HEK293 (cell line): ENCODE results near the gene BEST1.

ENCODE experiments used
- CTCF ChIP-seq: fragments of 450-650 bp; formaldehyde crosslinking; IDR thresholded peaks from 2 replicates; pipeline ENCODE4 v1.5.1; 2016; ENCODE audit warnings: missing biosample characterization, missing genetic modification characterization
- TRIM28 ChIP-seq: IDR thresholded peaks from 2 replicates; pipeline ENCODE4 v1.6.1; 2011; ENCODE audit warnings: low read length, control low read depth, borderline replicate concordance
- ZNF416 ChIP-seq: fragments of 450-650 bp; formaldehyde crosslinking; IDR thresholded peaks from 2 replicates; pipeline ENCODE4 v1.5.1; 2016; ENCODE audit warnings: missing biosample characterization, missing genetic modification characterization

DNA sequence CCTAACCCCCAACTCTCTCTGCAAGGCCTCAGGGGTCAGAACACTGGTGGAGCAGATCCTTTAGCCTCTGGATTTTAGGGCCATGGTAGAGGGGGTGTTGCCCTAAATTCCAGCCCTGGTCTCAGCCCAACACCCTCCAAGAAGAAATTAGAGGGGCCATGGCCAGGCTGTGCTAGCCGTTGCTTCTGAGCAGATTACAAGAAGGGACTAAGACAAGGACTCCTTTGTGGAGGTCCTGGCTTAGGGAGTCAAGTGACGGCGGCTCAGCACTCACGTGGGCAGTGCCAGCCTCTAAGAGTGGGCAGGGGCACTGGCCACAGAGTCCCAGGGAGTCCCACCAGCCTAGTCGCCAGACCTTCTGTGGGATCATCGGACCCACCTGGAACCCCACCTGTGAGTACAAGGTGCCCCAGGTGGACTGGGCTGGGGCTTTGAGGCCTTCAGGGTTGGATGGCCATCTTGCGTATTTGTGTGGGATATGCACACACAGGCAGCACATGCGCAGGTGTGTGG lies at the start of gene BEST1:
- TF ChIP-seq CTCF (tag by site-specific recombination) (no peak), TRIM28 (no peak), ZNF416 (tag by site-specific recombination) (no peak)
